Hematopoietic multipotent progenitor cell treated with erythropoietin and hydrocortisone succinate and interleukin-3 and kit ligand, for 4 days (in vitro differentiated cells): Measurements from ENCODE around the gene ATIC.

ENCODE experiments used
- DNase-seq: peaks from one replicate; pipeline ENCODE4 v3.0.0-alpha.2; 2015

Gene ATIC

GRCh38 chr2:215361876-215362561, 50.2 kb downstream of the ATIC start:
- no peak for DNase-seq

- DNase-seq, result no peak
These were observed 50.7 kb downstream of the ATIC start for GRCh38 chr2:215362562-215362904.

DNA sequence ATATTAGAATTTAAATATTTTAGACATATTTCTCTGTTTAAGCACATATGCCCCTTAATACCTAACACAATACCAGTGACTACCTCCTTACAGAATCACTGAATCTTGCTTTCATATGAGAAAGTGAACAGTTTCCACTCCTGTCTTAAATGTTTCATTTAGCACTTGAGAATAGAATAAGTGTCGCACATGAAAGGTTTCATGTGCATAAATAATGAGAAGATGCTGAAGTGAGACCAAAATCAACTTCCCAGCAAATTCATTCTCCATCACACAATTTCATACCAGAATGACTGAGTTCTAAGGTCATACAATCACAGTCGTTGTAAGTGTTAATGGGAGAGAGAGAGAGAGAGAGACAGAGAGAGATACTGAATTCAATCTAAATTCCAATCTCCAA, 51.2 kb downstream of the ATIC start:
- no peak for DNase-seq

DNA sequence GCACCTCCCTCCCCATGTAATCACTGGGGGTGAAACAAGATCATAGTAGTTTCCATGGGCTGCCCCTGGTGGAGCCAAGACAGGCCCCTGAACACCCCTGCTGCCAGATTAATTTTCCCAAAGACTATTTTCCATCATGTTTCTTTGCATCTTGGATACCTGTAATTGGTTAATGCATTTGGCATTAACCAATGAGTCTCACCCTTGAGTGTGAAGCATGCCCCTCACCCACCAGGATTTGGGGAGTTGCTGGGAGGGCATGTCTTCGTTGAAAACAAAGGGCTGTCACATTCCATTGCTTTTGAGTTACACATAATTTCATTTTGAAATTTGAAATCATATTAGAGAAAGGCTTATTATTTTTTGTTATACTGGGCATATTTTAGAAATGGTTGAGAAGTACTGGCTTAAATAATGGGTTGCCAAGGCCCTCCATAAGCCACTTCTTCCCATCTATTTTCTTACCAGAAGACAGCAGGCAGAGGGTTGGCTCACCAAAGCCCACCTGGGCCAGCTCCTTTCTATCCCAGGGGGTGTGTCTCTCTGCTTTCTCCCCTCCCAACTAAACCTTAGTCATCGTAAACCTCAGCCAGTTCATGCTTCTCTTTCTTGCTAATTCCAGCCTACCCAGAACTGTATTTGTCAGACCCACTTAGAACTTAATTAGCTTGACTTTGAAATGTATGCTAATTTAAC, 51.8 kb downstream of the ATIC start:
- no peak for DNase-seq

- DNase-seq, result no peak
These were observed 52.6 kb downstream of the ATIC start for GRCh38 chr2:215364157-215365155.

- DNase-seq, result no peak
These were observed 53.4 kb downstream of the ATIC start for GRCh38 chr2:215365184-215365658.

GRCh38 chr2:215366440-215367032, 54.7 kb downstream of the ATIC start:
- no peak for DNase-seq

GRCh38 chr2:215367662-215368492, 56.0 kb downstream of the ATIC start:
- DNase-seq, result no peak

DNA sequence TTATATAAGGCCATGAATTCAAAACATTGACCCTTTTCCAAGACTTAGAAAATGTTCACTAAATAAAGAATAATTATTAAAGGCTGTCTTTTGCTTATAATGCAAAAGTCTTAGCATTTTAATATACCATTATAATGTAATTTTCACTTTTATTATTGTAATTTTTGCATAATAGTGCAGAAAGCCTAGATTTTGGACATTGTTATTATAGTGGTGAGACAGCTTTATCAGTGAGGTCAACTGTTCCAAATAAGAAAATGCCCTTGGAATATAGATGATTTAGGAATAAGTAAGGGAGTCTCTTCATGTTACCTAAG, 56.6 kb downstream of the ATIC start:
- no peak for DNase-seq

DNA sequence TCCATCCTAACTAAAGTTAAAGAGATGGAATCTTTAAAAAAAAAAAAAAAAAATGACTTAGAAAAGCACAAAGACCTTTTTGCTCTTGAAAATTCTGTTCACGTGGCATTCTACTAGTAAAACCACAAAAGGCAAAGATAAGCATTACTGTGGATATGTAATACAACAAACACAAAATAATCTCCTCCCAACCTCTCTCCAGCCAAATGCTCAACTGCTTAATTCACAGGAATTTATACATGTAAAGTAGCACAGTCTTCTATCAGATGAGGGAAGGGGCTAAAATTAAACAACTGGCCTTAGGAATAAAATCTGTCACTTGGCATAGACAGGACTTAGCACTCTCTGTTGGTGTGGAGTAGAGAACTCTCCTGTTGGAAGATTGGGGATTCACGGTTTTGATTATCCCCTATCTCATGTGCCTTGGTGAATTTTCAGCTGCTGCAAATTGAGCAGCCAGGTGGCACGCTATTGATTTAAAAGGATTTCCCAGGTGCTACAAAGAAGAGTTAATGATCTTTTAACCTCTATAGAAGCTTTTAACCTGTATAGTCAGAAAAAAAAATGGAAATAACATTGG, 57.4 kb downstream of the ATIC start:
- DNase-seq, result peak; percentile 56

DNA sequence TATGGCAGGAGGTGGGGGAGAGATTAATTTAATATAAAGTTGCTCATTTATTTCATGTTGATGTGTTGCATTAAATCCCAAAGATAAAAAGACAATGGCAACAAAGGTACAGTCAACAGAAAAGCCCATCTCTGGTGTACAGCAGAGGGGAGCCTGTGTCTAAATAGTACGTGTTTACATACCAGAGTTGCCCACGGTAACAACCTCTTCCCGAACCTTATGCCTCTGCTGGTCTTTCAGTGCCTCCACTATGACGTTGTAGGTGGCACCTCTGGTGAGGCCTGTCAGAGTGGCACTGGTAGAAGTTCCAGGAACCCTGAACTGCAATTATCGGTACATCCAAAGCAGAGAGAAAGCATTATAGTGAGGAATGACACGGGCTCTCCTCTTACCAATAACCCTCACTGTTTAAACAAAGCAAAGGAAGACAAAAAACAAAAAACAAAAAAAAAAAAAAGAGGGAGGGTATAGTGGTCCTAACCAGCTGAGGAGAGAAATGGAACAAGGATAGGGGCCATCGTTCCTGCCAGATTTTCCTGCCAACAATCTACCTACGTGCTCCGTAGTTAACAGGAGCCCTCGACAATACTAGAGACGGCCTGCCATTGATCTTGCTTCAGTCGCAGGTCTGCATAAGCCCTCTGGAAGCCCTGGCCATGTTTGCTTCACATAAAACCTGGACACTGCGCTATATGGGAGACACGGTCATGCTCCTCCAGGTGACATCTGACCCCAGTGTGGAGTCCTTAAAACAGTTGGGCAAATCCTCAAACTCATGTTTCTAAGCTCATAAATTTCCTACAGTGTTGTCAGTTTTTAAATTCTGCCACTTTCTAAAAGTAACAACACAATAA, 58.5 kb downstream of the ATIC start:
- DNase-seq, result no peak

DNA sequence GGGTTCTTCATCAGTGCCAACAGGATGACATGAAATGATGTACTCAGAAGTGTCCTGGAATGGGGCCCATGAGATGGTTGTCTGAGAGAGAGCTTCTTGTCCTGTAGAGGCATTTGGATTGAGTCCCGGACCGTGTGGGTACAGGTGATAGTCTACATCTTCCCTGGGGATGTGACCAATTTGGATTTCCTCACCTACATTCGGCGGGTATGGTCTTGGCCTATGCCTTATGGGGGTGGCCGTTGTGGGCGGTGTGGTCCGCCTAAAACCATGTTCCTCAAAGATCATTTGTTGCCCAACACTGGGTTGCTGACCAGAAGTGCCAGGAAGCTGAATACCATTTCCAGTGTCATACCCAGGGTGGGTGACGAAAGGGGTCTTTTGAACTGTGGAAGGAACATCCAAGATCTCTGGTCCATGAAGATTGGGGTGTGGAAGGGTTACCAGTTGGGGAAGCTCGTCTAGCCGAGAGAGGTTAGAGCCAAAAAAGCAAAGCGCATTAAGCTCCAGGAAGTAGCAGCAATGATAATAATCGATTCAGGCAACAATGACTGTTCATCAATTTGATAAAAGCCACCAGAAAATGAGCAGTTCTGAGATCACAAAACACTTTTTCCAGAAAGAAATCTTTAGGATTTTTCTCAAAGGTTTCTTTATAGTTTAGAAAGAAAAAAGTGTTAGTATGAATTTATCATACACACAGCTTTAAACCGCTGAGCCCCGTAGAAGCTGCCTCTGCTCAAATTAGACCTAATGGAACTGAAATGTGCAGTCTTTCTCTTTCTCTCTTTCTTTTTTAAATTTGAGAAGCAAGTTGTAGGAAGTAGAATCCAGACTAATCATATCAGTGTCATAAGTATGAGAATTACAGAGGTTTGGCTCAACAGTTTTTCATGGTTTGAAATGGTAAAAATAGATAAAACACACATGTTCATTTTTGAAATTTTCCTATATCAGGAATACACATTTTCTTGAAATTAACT, 60.3 kb downstream of the ATIC start:
- no peak for DNase-seq

DNA sequence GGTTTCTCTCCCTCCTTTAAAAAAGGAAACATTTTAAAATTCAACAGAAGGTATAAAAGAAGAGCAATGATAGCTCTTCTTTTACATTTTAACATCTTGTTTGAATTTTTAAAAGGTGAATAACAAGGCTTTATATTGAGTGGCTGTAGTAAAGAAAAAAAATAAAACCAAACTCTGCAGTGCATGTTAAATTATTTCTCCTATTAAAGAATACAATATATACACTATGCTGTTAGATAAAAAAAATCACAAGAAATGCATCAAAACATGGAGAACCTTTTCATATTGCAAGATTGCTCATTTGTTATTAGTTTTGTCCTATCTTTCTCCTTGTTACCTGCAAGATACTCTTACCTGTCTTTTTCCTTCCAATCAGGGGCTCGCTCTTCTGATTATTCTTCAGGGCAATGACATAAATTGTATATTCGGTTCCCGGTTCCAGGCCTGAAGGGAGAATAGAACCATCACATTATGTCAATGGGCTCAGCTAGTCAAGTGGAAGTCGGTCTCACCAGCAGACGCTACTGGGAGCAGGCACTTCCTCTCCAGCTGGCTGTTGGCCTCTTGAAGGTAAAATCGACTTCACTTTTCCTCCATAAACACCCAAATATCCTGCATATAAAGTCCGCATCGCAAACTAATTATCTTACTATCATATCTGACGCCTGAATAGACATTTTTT, 61.2 kb downstream of the ATIC start:
- no peak for DNase-seq

- DNase-seq, result no peak
These were observed 62.1 kb downstream of the ATIC start for GRCh38 chr2:215374002-215374401.

DNA sequence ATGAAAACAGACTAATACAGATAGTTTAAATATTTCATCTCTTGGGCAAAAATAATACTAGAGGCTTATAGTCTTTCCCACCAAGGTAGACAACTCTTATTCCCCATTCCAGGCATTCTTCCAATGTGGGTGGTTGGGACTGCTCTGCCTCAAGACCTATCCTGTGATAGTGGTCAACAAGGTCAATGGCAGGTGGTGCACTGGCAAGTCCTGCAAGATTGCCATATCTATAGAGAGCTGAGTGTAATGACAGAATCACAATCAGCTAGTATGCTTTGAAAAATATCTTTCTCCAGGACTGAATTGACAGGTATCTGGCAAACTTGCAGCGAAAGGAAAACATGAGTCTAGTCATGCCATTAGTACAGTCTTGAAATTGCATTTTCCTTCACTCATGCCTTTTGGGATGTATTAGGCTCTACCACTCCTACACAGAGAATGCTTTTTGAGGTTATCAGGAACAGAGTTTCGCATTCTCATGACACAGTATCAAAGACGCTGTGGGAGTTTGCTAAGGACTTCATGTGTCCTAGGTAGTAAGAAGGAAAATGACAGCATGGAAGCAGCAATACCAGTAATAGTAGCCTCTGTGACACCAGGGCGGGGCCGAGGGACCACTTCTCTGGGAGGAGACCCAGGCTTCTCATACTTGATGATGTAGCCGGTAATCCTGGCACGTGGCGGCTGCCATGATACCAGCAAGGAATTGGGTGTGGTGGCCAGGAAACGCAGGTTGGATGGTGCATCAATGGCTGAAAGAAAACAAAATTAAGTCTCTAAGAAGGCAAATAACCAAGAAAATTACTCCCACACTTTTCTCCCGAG, 63.0 kb downstream of the ATIC start:
- no peak for DNase-seq

DNA sequence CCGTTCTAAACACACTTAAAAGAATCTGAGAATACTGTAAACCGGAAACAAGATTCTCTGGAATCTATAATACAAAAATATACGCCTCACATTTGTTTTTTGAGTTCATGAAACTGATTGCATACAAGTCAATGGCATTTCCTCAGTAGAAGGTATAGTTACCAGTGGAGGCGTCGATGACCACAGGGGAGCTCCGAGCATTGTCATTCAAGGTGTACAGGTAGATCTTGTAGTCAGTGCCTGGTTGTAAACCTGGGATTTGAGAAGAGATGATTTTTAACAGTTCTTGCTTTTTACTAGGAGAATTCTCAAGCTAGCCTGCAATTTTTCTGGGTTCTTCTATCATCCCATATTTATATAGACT, 63.6 kb downstream of the ATIC start:
- no peak for DNase-seq

- DNase-seq, result no peak
These were observed 64.4 kb downstream of the ATIC start for GRCh38 chr2:215376103-215376780.

- no peak for DNase-seq
These were observed 65.4 kb downstream of the ATIC start for GRCh38 chr2:215377283-215377682.
